Stomach smooth muscle (tissue), 2 donors: Measurements from ENCODE around the gene SAMSN1.

Experiments used
- H3K27ac ChIP-seq: one replicate; pipeline ENCODE4 v1.7.0; 2013; ENCODE audit warnings: mild to moderate bottlenecking, low read length, inconsistent platforms
- H3K27me3 ChIP-seq, 2 donors: one replicate each; pipeline ENCODE4 v1.7.0; 2013; ENCODE audit warnings: low read length in 2 of 2; ENCODE audit not compliant: insufficient read depth in 2 of 2, control insufficient read depth in 1 of 2
- H3K36me3 ChIP-seq, 2 donors: one replicate each; pipeline ENCODE4 v1.7.0; 2013; ENCODE audit warnings: low read length in 2 of 2; ENCODE audit not compliant: control insufficient read depth in 2 of 2, insufficient read depth in 2 of 2
- H3K4me1 ChIP-seq: one replicate; pipeline ENCODE4 v1.7.0; 2013; ENCODE audit warnings: low read length; ENCODE audit not compliant: control insufficient read depth, insufficient read depth
- H3K4me3 ChIP-seq, 2 donors: one replicate each; pipeline ENCODE4 v1.7.0; 2013; ENCODE audit warnings: low read length in 2 of 2
- H3K9ac ChIP-seq, 2 donors: one replicate each; pipeline ENCODE4 v1.7.0; 2013; ENCODE audit warnings: low read length in 2 of 2, mild to moderate bottlenecking in 1 of 2
- H3K9me3 ChIP-seq, 2 donors: one replicate each; pipeline ENCODE4 v1.7.0; 2013; ENCODE audit warnings: low read length in 2 of 2; ENCODE audit not compliant: control insufficient read depth in 2 of 2
- donor health status: healthy.
- donor health status: Pancreatic carcinoma.

Gene SAMSN1

GRCh38 chr21:14457762-14458161 is 88.4 kb downstream of the SAMSN1 start:
- H3K9me3 ChIP-seq: no peaks in the 10 kb centered on the region
- no peak overlapping the region for H3K4me3 ChIP-seq
- H3K27ac ChIP-seq: no peak overlapping the region
- H3K9ac ChIP-seq: no peak overlapping the region
- H3K36me3 ChIP-seq: no peaks in the 10 kb centered on the region
- no peaks in the 10 kb centered on the region for H3K4me1 ChIP-seq
- no peaks in the 10 kb centered on the region for H3K27me3 ChIP-seq

- H3K9ac ChIP-seq: no peak overlapping the region
- H3K9me3 ChIP-seq: no peaks in the 10 kb centered on the region
- no peaks in the 10 kb centered on the region for H3K4me1 ChIP-seq
Observed at GRCh38 chr21:14456911-14457310, 89.2 kb downstream of the SAMSN1 start.

GRCh38 chr21:14454016-14455009 is 91.8 kb downstream of the SAMSN1 start:
- Histone ChIP-seq H3K27me3 (no peaks in the 10 kb centered on the region), H3K4me3 (no peak overlapping the region), H3K9ac (no peak overlapping the region), H3K27ac (no peak overlapping the region), H3K9me3 (no peaks in the 10 kb centered on the region), H3K36me3 (no peaks in the 10 kb centered on the region), H3K4me1 (no peaks in the 10 kb centered on the region)

More at GRCh38 chr21:14456911-14457310, 89.2 kb downstream of the SAMSN1 start:
- Histone ChIP-seq H3K27ac (no peak overlapping the region), H3K4me3 (no peak overlapping the region), H3K27me3 (no peaks in the 10 kb centered on the region), H3K36me3 (no peaks in the 10 kb centered on the region)

- Histone ChIP-seq H3K4me1 (no peaks in the 10 kb centered on the region), H3K36me3 (no peaks in the 10 kb centered on the region), H3K27ac (no peak overlapping the region), H3K9ac (no peak overlapping the region), H3K27me3 (no peaks in the 10 kb centered on the region), H3K4me3 (no peak overlapping the region), H3K9me3 (no peaks in the 10 kb centered on the region)
Observed at GRCh38 chr21:14453339-14454015, 92.6 kb downstream of the SAMSN1 start.

GRCh38 chr21:14452727-14453241 is 93.3 kb downstream of the SAMSN1 start:
- no peaks in the 10 kb centered on the region for H3K4me1 ChIP-seq
- no peak overlapping the region for H3K27ac ChIP-seq
- no peaks in the 10 kb centered on the region for H3K9me3 ChIP-seq
- H3K9ac ChIP-seq: no peak overlapping the region
- H3K27me3 ChIP-seq: no peaks in the 10 kb centered on the region
- no peaks in the 10 kb centered on the region for H3K36me3 ChIP-seq
- no peak overlapping the region for H3K4me3 ChIP-seq

- no peaks in the 10 kb centered on the region for H3K4me1 ChIP-seq
- no peak overlapping the region for H3K9ac ChIP-seq
- no peaks in the 10 kb centered on the region for H3K36me3 ChIP-seq
- H3K27me3 ChIP-seq: no peaks in the 10 kb centered on the region
- H3K4me3 ChIP-seq: no peak overlapping the region
- no peak overlapping the region for H3K27ac ChIP-seq
- no peaks in the 10 kb centered on the region for H3K9me3 ChIP-seq
Observed at GRCh38 chr21:14452031-14452726, 93.9 kb downstream of the SAMSN1 start.

- Histone ChIP-seq H3K27me3 (no peaks in the 10 kb centered on the region), H3K4me3 (no peak overlapping the region), H3K27ac (no peak overlapping the region), H3K4me1 (no peaks in the 10 kb centered on the region), H3K9me3 (no peaks in the 10 kb centered on the region), H3K36me3 (no peaks in the 10 kb centered on the region), H3K9ac (no peak overlapping the region)
Observed at GRCh38 chr21:14451546-14451945, 94.6 kb downstream of the SAMSN1 start.

GRCh38 chr21:14448784-14449183 is 97.3 kb downstream of the SAMSN1 start:
- Histone ChIP-seq H3K4me1 (no peaks in the 10 kb centered on the region), H3K4me3 (no peak overlapping the region), H3K36me3 (no peaks in the 10 kb centered on the region), H3K9ac (no peak overlapping the region), H3K27ac (no peak overlapping the region), H3K9me3 (no peaks in the 10 kb centered on the region), H3K27me3 (no peaks in the 10 kb centered on the region)

- peaks cover 0 to 3% of the 10 kb centered on the region in 2 donors for H3K9me3 ChIP-seq
- H3K9ac ChIP-seq: no peak overlapping the region
- no peaks in the 10 kb centered on the region for H3K4me1 ChIP-seq
- no peak overlapping the region for H3K27ac ChIP-seq
- H3K36me3 ChIP-seq: no peaks in the 10 kb centered on the region
- H3K4me3 ChIP-seq: no peak overlapping the region
- H3K27me3 ChIP-seq: no peaks in the 10 kb centered on the region
Observed at GRCh38 chr21:14438211-14438610, 107.9 kb downstream of the SAMSN1 start.

- Histone ChIP-seq H3K27ac (no peak overlapping the region), H3K4me1 (no peaks in the 10 kb centered on the region), H3K9me3 (peaks cover 0 to 3% of the 10 kb centered on the region in 2 donors), H3K36me3 (no peaks in the 10 kb centered on the region), H3K27me3 (no peaks in the 10 kb centered on the region), H3K9ac (no peak overlapping the region), H3K4me3 (no peak overlapping the region)
Observed at GRCh38 chr21:14435423-14435822, 110.7 kb downstream of the SAMSN1 start.
